Lower lobe of right lung (tissue), 2 donors: ENCODE measurements around the gene POLD3. TPM values are rescaled to one million over a fixed set of nuclear protein-coding genes. Genes with fewer than 3 reads are reported as not detected.

Source experiments
- ATAC-seq, 2 donors: fragments of 200-7000 bp; cut with Tn5 transposase; one replicate each; pipeline ENCODE4 v1.9.1; 2020 to 2022; ENCODE audit warnings: mild to moderate bottlenecking in 2 of 2, moderate library complexity in 2 of 2
- DNase-seq: peaks from one replicate; pipeline ENCODE4 v3.0.0-alpha.2; 2020
- H3K27ac ChIP-seq: fragments of 200-600 bp; one replicate; pipeline ENCODE4 v1.8.0; 2022
- H3K27me3 ChIP-seq: fragments of 200-600 bp; one replicate; pipeline ENCODE4 v1.8.0; 2022; ENCODE audit warnings: low read depth
- H3K36me3 ChIP-seq: fragments of 200-600 bp; one replicate; pipeline ENCODE4 v1.8.0; 2022; ENCODE audit warnings: mild to moderate bottlenecking
- H3K4me1 ChIP-seq: fragments of 200-600 bp; one replicate; pipeline ENCODE4 v1.8.0; 2022
- H3K4me3 ChIP-seq: fragments of 200-600 bp; one replicate; pipeline ENCODE4 v1.8.0; 2022; ENCODE audit warnings: mild to moderate bottlenecking
- H3K9me3 ChIP-seq: fragments of 200-600 bp; one replicate; pipeline ENCODE4 v1.8.0; 2022
- CTCF ChIP-seq: fragments of 200-600 bp; IDR thresholded peaks from one replicate; pipeline ENCODE4 v1.8.0; 2022; ENCODE audit warnings: antibody characterized with exemption, mild to moderate bottlenecking
- intact Hi-C: fragments of 100-400 bp; cut with DNase I; formaldehyde crosslinking; loops from one replicate; pipeline ENCODE4 v1.11.0; 2022
- total RNA-seq: library from RNA; stranded (reverse); fragmentation: NEBNext Ultra II Directional; extraction: Animal tissue kit (Norgen Biotek cat#: 25700); gene quantifications from one replicate; pipeline ENCODE4 v1.2.1, GENCODE V29; 2021
- donor health status: DM: no; HTN: yes; CAD: no; lungs with severe emphysema.

Gene POLD3
- total RNA-seq, 1 donor from 2014 or later: 18.5 TPM

DNA sequence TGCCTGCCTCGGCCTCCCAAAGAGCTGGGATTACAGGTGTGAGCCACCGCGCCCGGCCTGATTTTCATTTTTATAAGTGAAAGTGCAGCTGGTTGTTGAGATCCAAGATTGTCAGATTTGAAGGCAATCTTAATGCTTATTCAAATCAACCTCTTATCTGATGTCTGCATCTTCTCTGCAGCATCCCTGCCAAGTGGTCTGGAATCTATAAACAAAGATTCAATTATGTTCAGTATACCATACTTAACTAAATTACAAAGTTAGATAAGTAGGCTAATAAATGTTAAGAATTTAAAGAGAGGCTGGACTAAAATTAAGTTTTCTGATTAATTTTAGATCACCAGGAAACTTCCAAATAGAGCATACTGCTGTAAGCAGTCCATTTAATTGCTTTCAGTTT is 53.8 kb downstream of the POLD3 start:
- ATAC-seq: no peak
- no peak for DNase-seq
- Histone ChIP-seq H3K27me3 (no peaks in the 10 kb centered on the region), H3K9me3 (no peaks in the 10 kb centered on the region), H3K4me3 (no peak overlapping the region), H3K27ac (no peak overlapping the region), H3K4me1 (no peaks in the 10 kb centered on the region), H3K36me3 (peaks cover 20% of the 10 kb centered on the region)
- intact Hi-C loops: no loop called here
- no peak for TF ChIP-seq CTCF

GRCh38 chr11:74646954-74647353 is 54.6 kb downstream of the POLD3 start:
- no peak overlapping the region for H3K27ac ChIP-seq
- no peaks in the 10 kb centered on the region for H3K4me1 ChIP-seq
- ATAC-seq: no peak
- DNase-seq: no peak
- TF ChIP-seq CTCF: no peak
- no peaks in the 10 kb centered on the region for H3K9me3 ChIP-seq
- intact Hi-C loops: no loop called here
- H3K4me3 ChIP-seq: no peak overlapping the region
- H3K36me3 ChIP-seq: peaks cover 13% of the 10 kb centered on the region
- H3K27me3 ChIP-seq: no peaks in the 10 kb centered on the region

GRCh38 chr11:74647404-74647803 is 55.0 kb downstream of the POLD3 start:
- ATAC-seq: no peak
- no peak overlapping the region for H3K4me3 ChIP-seq
- no peak for TF ChIP-seq CTCF
- H3K36me3 ChIP-seq: peaks cover 8% of the 10 kb centered on the region
- no peaks in the 10 kb centered on the region for H3K4me1 ChIP-seq
- DNase-seq: no peak
- no peaks in the 10 kb centered on the region for H3K27me3 ChIP-seq
- intact Hi-C loops: no loop called here
- H3K9me3 ChIP-seq: no peaks in the 10 kb centered on the region
- H3K27ac ChIP-seq: no peak overlapping the region

DNA sequence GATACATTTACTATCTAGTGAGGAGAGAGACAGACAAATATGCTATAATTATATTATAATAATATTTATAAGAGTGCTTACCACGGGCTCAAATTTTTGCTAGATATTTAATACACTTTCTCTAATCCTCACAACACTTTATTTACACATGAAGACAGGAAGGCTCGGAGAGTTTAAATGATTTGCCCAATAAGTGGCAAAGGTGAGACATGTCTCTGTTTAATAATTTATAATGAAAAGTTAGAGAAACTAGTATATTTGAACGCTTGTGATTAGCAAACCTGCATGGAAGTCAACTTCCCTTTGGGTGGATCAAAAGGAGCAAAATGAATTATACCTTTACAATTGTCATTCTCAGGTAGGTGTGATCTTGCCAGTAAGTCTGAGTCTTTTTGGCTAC is 55.4 kb downstream of the POLD3 start:
- H3K4me1 ChIP-seq: no peaks in the 10 kb centered on the region
- DNase-seq: no peak
- H3K9me3 ChIP-seq: no peaks in the 10 kb centered on the region
- H3K36me3 ChIP-seq: peaks cover 7% of the 10 kb centered on the region
- no peak for TF ChIP-seq CTCF
- H3K27me3 ChIP-seq: no peaks in the 10 kb centered on the region
- no peak for ATAC-seq
- intact Hi-C loops: no loop called here
- no peak overlapping the region for H3K4me3 ChIP-seq
- H3K27ac ChIP-seq: no peak overlapping the region

GRCh38 chr11:74648894-74649293 is 56.5 kb downstream of the POLD3 start:
- no peaks in the 10 kb centered on the region for H3K4me1 ChIP-seq
- DNase-seq: no peak
- H3K27ac ChIP-seq: no peak overlapping the region

More at GRCh38 chr11:74648894-74649293, 56.5 kb downstream of the POLD3 start:
- no peak overlapping the region for H3K4me3 ChIP-seq
- H3K9me3 ChIP-seq: no peaks in the 10 kb centered on the region
- H3K27me3 ChIP-seq: no peaks in the 10 kb centered on the region
- ATAC-seq: no peak
- intact Hi-C loops: no loop called here
- no peak for TF ChIP-seq CTCF
- peaks cover 7% of the 10 kb centered on the region for H3K36me3 ChIP-seq
